ENCODE measurements around the gene GTF3C4.

DNA sequence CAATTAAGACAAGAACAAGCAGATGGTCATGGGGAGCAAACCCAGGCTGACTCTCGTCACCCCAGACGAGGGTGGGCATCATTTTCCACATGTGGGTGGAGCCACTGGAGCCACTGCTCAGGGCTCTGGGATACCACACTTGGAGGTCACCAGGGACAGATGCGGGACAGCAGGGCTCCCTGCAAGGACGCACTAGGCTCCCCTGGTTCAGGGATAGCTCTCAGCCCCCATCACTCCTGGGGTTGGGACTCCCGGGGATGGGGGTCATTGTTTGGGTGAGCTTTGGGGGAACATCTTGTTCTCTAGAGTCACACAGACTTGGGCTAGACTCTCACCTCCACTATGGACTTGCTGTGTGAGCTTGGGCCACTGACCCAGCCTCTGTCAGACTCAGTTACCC lies 57.8 kb downstream of the GTF3C4 start:
- TF ChIP-seq CTCF (IDR thresholded peaks at IDR 0.05; ENCODE audit: insufficient read depth, low read length, poor library complexity, severe bottlenecking) = no peak
- no peak for TF ChIP-seq EZH2phosphoT487 (conservative IDR thresholded peaks at IDR 0.05; ENCODE audit: low read length)

Measured in SU-DHL-6 (cell line).